ENCODE measurements around the gene BASP1.
"Not testable (repeated sequence)": the region's sequence is repeated elsewhere in the genome, so short reads cannot be mapped to it uniquely, and the experiment has no call there.

Gene BASP1

GRCh38 chr5:17292434-17293015 is 75.1 kb downstream of the BASP1 start:
- no peak for DNase-seq

- no peak for DNase-seq
Observed at GRCh38 chr5:17294639-17295311, 77.3 kb downstream of the BASP1 start.

- DNase-seq: peak in 1 of 2 experiments; percentile 19
Observed at GRCh38 chr5:17295671-17296070, 78.2 kb downstream of the BASP1 start.

- DNase-seq: no peak
Observed at GRCh38 chr5:17302106-17302505, 84.7 kb downstream of the BASP1 start.

GRCh38 chr5:17302604-17303003 is 85.2 kb downstream of the BASP1 start:
- peak; percentile 58 to 87 for DNase-seq

- DNase-seq: peak in 1 of 2 experiments; percentile 41
Observed at GRCh38 chr5:17304282-17304681, 86.9 kb downstream of the BASP1 start.

- no peak for DNase-seq
Observed at GRCh38 chr5:17305017-17305416, 87.6 kb downstream of the BASP1 start.

GRCh38 chr5:17305964-17306725 is 88.7 kb downstream of the BASP1 start:
- peak; percentile 58 to 81 for DNase-seq

GRCh38 chr5:17306726-17307091 is 89.3 kb downstream of the BASP1 start:
- DNase-seq: no peak

GRCh38 chr5:17307440-17307839 is 90.0 kb downstream of the BASP1 start:
- DNase-seq: not testable (repeated sequence)

GRCh38 chr5:17308326-17309065 is 91.1 kb downstream of the BASP1 start:
- no peak for DNase-seq

GRCh38 chr5:17309462-17309861 is 92.0 kb downstream of the BASP1 start:
- no peak for DNase-seq

GRCh38 chr5:17310502-17310901 is 93.1 kb downstream of the BASP1 start:
- not testable (repeated sequence) for DNase-seq

- not testable (repeated sequence) for DNase-seq
Observed at GRCh38 chr5:17311811-17312210, 94.4 kb downstream of the BASP1 start.

- peak in 1 of 2 experiments; percentile 64 for DNase-seq
Observed at GRCh38 chr5:17312358-17312757, 94.9 kb downstream of the BASP1 start.

- no peak for DNase-seq
Observed at GRCh38 chr5:17314907-17315471, 97.6 kb downstream of the BASP1 start.

- peak in 1 of 2 experiments; percentile 31 for DNase-seq
Observed at GRCh38 chr5:17315710-17316221, 98.3 kb downstream of the BASP1 start.

GRCh38 chr5:17316970-17317459 is 99.6 kb downstream of the BASP1 start:
- no peak for DNase-seq

GRCh38 chr5:17317473-17317872 is 100.0 kb downstream of the BASP1 start:
- no peak for DNase-seq

- not testable (repeated sequence) for DNase-seq
Observed at GRCh38 chr5:17319095-17319494, 101.7 kb downstream of the BASP1 start.

- DNase-seq: no peak
Observed at GRCh38 chr5:17325770-17326599, 108.6 kb downstream of the BASP1 start.
